ENCODE results near the gene MAPKAP1.

Gene MAPKAP1

GRCh38 chr9:125559894-125560293, 147.1 kb downstream of the MAPKAP1 start:
- DNase-seq = no peak

GRCh38 chr9:125559194-125559593, 147.8 kb downstream of the MAPKAP1 start:
- no peak for DNase-seq

DNA sequence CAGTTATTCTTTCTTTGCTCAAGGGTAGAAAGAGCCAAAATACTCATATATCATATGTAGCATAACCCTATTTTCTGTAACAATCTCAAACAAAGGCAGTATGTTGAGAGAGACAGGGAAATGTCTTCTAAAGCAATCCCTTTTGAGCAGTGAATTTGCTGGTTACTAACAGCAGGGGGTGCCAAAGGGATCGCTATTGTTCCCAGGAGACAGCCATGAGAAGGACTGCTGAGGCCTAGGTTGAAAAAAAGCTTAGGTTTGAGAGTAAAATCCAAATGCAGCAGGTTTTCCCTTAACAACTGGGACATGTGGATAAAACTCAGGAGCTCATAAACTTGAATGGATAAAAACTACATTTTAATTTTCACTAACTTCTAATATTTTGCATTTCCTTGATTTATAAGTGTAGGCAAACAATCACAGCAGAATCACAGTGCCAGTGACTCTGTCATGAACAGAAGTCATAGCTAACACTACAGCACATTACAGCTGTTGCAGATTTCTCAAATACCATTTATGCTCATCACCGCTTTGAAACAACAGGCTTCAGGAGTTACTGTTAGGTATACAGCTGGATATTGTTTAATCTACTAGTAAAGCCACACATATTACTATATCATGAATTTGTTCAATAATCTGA, 148.4 kb downstream of the MAPKAP1 start:
- peak; percentile 75 for DNase-seq

- no peak for DNase-seq
Observed at GRCh38 chr9:125556046-125556721, 150.8 kb downstream of the MAPKAP1 start.

DNA sequence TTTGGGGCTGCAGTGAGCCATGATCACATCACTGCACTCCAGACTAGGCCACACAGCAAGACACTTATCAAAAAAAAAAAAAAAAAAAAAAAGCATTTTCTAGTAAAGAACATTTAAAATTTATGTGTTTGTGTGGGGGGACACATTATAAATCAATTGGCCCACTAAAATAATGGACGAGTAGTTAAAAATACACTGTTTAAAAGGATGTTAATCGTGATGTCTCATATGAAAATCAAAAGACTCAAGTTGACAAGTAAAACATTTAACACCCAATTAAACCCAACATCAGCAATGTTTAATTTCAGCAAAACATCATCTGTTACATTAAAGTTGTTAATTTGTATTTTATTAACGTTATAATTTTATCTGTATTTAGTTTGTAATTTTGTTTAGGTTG, 152.3 kb downstream of the MAPKAP1 start:
- no peak for DNase-seq

DNA sequence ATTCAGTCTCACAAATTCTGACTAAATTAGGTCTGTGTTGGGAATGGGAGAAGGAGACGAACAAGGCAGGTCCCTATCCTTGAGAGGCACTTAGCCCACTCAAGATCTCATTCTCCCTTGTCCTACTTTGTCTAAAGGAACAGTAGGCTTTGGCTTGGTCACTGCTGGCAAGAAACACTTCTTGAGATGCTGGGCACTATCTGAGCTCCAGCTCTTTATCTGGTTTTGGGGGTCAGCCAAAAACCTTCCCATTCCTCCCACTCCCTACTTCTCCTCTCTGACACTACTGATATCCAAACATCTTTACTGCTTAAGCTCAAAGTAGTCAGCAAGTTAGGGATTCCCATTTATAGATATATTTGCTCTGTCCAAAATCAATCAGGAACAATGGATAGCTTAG, 155.2 kb downstream of the MAPKAP1 start:
- no peak for DNase-seq

- DNase-seq = peak; percentile 55
Observed at GRCh38 chr9:125549891-125550885, 156.8 kb downstream of the MAPKAP1 start.

DNA sequence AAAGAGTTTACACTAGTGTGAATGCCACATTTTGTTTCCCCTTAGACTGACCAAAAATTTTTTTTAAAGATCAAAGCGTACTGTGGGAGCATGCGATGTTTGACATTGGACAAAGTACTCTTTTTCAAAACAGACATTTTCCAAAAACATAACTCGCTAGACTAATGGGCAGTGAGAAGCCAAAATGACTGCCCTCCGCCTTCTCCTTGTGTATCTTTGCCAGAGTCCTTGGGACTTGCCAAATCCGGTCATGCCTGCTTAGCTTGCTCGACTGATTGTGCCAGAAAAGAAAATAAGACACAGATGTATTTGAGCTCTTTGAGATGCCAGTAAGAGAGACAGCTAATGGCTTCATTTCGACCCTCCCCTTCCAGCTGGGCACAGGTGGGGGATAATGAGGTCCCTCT, 157.5 kb downstream of the MAPKAP1 start:
- peak; percentile 21 for DNase-seq

GRCh38 chr9:125549039-125549438, 158.0 kb downstream of the MAPKAP1 start:
- DNase-seq = no peak

DNA sequence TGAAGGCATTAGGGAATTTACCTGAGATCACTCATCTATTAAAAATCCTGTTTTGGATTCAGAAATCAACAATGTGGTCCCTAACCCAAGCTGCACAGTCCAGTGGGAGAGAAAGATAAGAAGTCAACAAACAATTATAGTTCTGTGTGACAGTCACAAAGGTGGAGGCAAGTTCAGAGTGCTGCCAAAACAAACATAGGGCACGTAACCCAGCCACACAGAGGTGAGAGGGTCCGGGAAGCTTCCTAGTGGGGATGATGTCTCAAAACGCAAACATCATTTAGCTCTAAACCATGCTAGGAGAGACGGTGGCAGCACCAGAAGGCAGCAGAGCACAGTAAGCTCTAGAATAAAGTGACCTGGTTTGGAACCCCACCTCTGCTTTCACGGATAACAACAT, 158.9 kb downstream of the MAPKAP1 start:
- no peak for DNase-seq

DNA sequence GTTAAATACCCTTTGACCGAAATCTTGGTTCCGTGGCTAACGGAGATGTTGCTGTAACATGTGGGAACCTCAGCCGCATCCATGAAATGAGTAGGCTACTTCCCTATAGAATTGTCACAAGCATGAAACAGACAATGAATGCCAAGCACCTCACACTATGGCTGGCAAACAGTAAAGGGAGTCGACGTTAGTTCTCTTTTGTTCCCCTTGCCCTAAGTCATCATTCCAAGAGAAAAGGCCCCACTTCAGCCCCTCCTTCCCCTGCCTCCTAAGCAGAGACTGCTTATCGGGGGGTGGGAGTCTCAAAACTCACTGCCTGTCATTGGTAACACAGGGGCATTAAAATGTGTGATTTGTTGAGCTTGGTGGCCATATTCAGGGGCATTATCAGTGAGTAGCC, 159.6 kb downstream of the MAPKAP1 start:
- DNase-seq = no peak

DNA sequence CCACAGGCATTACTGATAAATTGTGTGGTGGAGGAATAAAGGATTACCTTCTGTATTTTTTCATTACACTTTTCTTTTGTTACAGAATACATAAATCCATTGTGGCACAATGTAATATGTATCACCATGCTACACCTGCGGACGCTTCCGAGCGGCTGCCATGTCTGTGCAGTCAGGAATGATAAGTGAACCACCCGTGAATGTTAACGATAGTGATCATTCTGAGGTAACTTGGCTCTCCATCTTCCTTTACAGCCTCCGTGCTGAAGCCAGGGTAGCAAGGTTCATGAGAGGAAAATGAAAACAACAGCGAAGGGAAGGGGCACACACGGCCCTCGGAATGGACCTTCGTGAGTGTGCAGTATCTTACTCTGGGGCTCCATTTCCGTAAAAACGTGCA, 161.2 kb downstream of the MAPKAP1 start:
- DNase-seq = no peak

GRCh38 chr9:125544988-125545651, 161.9 kb downstream of the MAPKAP1 start:
- DNase-seq = peak; percentile 79

DNA sequence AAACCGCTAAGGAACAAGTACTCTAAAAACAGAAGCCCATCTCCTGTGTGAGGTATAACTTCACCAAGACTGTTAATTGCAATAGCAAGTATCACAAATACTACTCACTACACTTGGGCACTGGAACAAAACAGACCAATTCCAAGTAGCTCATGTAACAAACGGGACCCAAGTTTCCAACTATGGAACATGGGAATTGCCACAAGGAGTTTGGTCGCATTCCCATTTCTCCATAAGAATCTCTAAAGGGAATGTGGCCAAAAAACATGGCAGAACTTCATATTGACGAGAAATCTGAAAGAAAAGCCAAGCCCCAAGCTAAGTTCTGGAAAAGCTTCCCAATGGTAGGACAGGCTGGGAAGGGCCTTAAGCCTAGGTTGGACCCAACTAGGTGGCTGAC, 162.5 kb downstream of the MAPKAP1 start:
- no peak for DNase-seq

DNA sequence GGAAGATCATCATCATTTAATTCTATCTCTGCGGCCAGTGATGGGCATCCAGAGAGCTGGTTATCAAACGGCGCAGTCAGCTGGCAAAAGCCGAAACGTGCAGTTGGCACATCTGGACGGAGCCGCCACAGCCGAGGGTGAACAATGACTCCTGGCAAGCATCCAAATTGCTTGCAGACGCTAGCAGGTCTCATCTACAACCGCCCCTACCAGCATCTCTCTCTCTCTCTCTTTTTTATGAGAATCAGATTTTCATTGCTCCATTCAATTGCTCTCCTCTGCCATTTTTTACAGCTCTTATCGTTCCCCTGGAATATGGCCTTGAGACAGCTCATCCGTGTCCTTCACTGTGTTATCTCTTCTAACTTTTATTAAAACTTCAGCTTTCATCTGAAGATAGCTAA, 165.2 kb downstream of the MAPKAP1 start:
- DNase-seq = no peak

DNA sequence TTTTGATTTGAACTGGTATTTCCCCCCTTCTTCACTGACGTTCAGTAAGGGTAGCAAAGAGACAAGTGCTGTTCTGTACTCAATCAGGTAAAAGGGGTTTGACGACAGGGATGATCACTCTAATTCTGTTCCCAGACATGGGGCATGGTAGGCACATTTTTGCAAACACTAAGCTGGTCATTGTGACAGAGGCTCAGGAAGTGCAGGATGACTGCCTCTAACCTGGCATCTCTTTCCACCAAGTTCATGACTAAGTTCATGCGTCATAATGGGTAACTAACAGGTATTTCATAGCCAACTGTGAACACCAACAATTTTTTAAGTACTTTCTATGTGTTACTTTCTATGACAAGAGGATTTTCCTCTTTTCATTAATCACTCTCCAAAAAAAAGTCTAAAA, 166.5 kb downstream of the MAPKAP1 start:
- no peak for DNase-seq

DNA sequence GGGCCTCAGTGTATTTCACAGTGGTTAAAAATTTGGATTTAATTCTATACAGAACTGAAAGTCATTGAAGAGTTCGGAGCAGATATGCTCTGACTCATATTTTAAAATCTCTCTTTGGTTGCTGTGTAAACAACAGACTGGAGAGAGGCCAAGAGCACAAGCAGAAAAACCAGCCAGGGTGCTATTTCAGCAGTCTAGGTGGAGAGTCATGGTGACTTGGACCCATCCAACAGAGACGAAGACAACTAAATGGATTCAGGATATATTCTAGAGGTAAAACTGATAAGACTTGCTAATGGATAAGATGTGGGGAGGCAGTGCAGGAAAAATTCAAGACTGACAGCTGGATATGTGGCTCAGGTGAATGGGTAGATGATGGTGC, 168.9 kb downstream of the MAPKAP1 start:
- DNase-seq = peak; percentile 92

GRCh38 chr9:125537442-125538091, 169.4 kb downstream of the MAPKAP1 start:
- no peak for DNase-seq

- no peak for DNase-seq
Observed at GRCh38 chr9:125536776-125537175, 170.2 kb downstream of the MAPKAP1 start.

GRCh38 chr9:125536167-125536772, 170.7 kb downstream of the MAPKAP1 start:
- DNase-seq = no peak

- no peak for DNase-seq
Observed at GRCh38 chr9:125534971-125535701, 171.9 kb downstream of the MAPKAP1 start.

All from fibroblast of skin of back (primary cell).